ENCODE results near the gene ME3.

Gene ME3

GRCh38 chr11:86608251-86608799 lies 64.1 kb downstream of the ME3 start:
- Histone ChIP-seq H3K27ac (replicated peaks) (no peak overlapping the region), H3K27me3 (ENCODE audit: insufficient read depth, poor library complexity, severe bottlenecking) (no peaks in the 10 kb centered on the region), H3K4me3 (replicated peaks; ENCODE audit: insufficient read depth, low read length) (no peak overlapping the region)
- no peak for TF ChIP-seq SPI1 (IDR thresholded peaks at IDR 0.05; ENCODE audit: borderline replicate concordance, low read depth)
- TF ChIP-seq CTCF (IDR thresholded peaks at IDR 0.05; ENCODE audit: insufficient read depth, low read length): peak; percentile 85
- peak; percentile 43 to 47 for DNase-seq (ENCODE audit: low read depth in 1 of 2, low spot score in 1 of 2)

- TF ChIP-seq GABPA (IDR thresholded peaks at IDR 0.05; ENCODE audit: low read depth) (no peak), CTCF (IDR thresholded peaks at IDR 0.05; ENCODE audit: insufficient read depth, low read length) (no peak), REST (IDR thresholded peaks at IDR 0.05; ENCODE audit: insufficient replicate concordance, low read depth) (no peak), POLR2AphosphoS5 (IDR thresholded peaks at IDR 0.05; ENCODE audit: low read depth) (no peak), SPI1 (IDR thresholded peaks at IDR 0.05; ENCODE audit: borderline replicate concordance, low read depth) (no peak)
- H3K27ac ChIP-seq (replicated peaks): no peak overlapping the region
- no peak for DNase-seq (ENCODE audit: low read depth in 1 of 2, low spot score in 1 of 2)
- no peaks in the 10 kb centered on the region for H3K27me3 ChIP-seq (ENCODE audit: insufficient read depth, poor library complexity, severe bottlenecking)
- H3K4me3 ChIP-seq (replicated peaks; ENCODE audit: insufficient read depth, low read length): no peak overlapping the region
These were observed 65.5 kb downstream of the ME3 start for GRCh38 chr11:86606836-86607481.

GRCh38 chr11:86606270-86606835 lies 66.1 kb downstream of the ME3 start:
- H3K4me3 ChIP-seq (replicated peaks; ENCODE audit: insufficient read depth, low read length): no peak overlapping the region
- TF ChIP-seq GABPA (IDR thresholded peaks at IDR 0.05; ENCODE audit: low read depth) (no peak), SPI1 (IDR thresholded peaks at IDR 0.05; ENCODE audit: borderline replicate concordance, low read depth) (no peak), REST (IDR thresholded peaks at IDR 0.05; ENCODE audit: insufficient replicate concordance, low read depth) (no peak), POLR2AphosphoS5 (IDR thresholded peaks at IDR 0.05; ENCODE audit: low read depth) (no peak), CTCF (IDR thresholded peaks at IDR 0.05; ENCODE audit: insufficient read depth, low read length) (no peak)
- no peak overlapping the region for H3K27ac ChIP-seq (replicated peaks)
- H3K27me3 ChIP-seq (ENCODE audit: insufficient read depth, poor library complexity, severe bottlenecking): no peaks in the 10 kb centered on the region
- no peak for DNase-seq (ENCODE audit: low read depth in 1 of 2, low spot score in 1 of 2)

All from HL-60 (cell line).